HL-60 (cell line): ENCODE measurements around the gene ABCC8.

Experiments used
- TF ChIP-seq, protein P1 (sequence below): IDR thresholded peaks from one replicate; pipeline ENCODE4 v1.5.1; 2011; ENCODE audit warnings: low read length, control low read depth, inconsistent platforms; ENCODE audit not compliant: insufficient read depth
- TF ChIP-seq, protein P2 (sequence below): IDR thresholded peaks from 2 replicates; pipeline ENCODE4 v1.6.1; 2012; ENCODE audit warnings: low read depth; ENCODE audit not compliant: insufficient replicate concordance

DNA sequence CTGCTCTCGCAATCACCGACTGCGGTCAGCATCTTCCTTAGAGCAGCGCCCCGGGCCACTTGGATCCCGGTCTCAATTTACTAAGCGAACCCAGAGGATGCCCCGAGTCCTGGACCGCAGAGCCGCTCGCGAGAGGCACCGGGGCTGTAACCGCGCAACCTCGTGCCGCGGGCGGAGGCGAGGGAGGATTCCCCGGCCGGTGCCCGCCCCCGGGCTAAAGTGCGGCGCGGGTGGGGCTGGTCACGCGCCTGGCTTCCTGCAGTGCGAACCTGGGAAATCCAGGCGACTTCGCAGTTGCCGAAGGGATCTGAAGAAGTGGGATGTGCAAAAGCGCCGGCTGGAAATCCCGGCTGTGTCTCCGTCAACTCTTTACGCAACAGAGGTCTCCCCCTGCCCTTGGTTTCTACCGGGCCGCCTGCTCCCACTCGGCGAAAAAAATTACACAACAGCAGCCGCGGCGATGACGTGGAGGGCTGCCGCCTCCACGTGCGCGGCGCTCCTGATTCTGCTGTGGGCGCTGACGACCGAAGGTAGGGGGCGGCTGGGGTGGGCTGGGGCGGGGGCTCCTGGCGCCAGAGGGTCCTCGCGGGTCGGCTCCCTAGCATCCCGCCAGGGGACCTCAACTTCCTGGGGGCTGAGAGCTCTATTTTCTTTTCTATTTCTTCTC is 125.0 kb downstream of the ABCC8 start, which contains the start of gene NCR3LG1:
- TF ChIP-seq, protein P1, sequence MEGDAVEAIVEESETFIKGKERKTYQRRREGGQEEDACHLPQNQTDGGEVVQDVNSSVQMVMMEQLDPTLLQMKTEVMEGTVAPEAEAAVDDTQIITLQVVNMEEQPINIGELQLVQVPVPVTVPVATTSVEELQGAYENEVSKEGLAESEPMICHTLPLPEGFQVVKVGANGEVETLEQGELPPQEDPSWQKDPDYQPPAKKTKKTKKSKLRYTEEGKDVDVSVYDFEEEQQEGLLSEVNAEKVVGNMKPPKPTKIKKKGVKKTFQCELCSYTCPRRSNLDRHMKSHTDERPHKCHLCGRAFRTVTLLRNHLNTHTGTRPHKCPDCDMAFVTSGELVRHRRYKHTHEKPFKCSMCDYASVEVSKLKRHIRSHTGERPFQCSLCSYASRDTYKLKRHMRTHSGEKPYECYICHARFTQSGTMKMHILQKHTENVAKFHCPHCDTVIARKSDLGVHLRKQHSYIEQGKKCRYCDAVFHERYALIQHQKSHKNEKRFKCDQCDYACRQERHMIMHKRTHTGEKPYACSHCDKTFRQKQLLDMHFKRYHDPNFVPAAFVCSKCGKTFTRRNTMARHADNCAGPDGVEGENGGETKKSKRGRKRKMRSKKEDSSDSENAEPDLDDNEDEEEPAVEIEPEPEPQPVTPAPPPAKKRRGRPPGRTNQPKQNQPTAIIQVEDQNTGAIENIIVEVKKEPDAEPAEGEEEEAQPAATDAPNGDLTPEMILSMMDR, result no peak
- TF ChIP-seq, protein P2, sequence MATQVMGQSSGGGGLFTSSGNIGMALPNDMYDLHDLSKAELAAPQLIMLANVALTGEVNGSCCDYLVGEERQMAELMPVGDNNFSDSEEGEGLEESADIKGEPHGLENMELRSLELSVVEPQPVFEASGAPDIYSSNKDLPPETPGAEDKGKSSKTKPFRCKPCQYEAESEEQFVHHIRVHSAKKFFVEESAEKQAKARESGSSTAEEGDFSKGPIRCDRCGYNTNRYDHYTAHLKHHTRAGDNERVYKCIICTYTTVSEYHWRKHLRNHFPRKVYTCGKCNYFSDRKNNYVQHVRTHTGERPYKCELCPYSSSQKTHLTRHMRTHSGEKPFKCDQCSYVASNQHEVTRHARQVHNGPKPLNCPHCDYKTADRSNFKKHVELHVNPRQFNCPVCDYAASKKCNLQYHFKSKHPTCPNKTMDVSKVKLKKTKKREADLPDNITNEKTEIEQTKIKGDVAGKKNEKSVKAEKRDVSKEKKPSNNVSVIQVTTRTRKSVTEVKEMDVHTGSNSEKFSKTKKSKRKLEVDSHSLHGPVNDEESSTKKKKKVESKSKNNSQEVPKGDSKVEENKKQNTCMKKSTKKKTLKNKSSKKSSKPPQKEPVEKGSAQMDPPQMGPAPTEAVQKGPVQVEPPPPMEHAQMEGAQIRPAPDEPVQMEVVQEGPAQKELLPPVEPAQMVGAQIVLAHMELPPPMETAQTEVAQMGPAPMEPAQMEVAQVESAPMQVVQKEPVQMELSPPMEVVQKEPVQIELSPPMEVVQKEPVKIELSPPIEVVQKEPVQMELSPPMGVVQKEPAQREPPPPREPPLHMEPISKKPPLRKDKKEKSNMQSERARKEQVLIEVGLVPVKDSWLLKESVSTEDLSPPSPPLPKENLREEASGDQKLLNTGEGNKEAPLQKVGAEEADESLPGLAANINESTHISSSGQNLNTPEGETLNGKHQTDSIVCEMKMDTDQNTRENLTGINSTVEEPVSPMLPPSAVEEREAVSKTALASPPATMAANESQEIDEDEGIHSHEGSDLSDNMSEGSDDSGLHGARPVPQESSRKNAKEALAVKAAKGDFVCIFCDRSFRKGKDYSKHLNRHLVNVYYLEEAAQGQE, result no peak
